NCI-H2227 (cell line): ENCODE data around the gene CD160.
"Not testable (repeated sequence)": the region's sequence is repeated elsewhere in the genome, so short reads cannot be mapped to it uniquely, and the experiment has no call there.

Experiments used
- DNase-seq: peaks from one replicate; lab custom pipeline; 2025; ENCODE audit not compliant: unreplicated experiment; lab: John Stamatoyannopoulos, UW

CD160 gene, protein sequence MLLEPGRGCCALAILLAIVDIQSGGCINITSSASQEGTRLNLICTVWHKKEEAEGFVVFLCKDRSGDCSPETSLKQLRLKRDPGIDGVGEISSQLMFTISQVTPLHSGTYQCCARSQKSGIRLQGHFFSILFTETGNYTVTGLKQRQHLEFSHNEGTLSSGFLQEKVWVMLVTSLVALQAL

DNA sequence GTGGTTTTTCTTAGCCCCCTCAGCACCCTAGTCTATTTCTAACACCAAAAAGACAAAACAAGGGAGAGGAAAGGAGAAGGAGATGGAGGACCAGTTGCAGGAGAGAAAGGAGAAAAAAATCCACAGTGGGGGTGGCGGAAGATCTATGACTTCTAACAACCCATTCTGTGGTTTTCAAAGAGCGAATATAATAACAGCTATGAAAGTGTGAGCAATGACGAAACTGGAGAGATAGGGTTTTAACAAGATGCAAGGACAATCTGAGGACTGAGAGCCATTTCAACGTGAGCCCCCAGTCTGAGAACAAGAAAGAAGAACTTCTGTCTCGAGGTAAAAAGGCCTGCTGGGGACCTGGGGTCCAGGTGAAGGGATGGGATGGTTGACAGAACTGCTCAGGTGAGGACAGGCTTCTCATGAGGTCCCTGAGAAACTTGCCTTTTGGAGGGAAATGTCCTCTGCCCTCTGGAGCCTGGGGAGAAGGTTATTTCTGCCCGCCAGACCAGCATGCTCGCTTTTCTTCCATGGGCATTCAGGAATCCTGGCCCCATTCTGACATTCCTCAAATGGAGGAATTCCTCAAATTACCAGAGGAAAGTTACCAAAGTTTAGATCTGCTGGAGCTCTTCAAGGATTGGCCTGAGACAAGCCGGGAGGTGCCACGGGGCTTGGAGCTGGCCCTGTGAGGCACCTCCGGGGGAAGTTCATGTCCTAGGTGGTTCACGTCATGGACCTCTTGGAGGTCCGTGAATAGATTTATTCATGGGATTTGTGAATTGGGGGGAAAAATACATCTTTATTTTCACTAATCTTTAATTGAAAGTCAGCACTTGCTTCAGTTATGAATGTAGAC is at the start of gene CD160:
CD160 (plus strand) TSS at position 270 of the 850 bp plus-strand sequence. CDS start 8,829 bp downstream, outside the sequence.
- DNase-seq = no peak

DNA sequence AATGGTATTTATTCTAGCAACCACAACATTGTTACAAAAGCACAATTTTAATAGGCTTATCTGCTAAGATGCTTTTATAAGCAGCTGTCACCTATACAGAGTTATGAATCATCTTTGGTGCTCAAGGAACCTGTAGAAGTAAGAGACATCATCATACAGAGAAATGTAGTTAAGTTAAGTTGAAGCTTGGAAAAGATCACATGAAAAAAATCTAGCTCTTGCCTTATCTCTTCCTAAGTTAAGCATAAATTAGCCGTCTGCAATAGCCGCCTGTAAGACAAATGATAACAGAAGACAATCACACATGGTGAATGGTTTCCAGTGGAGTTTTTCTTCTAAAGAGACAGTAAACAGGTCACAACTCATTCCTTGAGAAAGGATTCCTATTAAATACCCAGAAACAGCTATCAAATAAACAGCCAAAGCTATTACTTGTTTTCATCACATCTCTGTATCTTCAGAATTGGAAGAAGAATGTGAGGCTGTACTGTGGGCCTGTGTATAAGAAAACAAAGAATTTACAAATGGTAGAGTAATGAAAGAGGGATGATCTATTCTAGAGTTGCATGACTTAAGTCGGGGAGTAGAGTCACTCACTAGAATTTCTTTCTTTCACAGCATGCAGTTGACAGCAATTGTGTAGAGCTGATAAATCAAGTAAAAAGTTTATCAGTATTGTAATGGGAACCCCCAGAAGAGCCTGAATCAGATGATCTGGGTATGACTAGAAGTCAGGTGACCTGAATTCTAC is 48.1 kb upstream of the CD160 start:
- DNase-seq = not testable (repeated sequence)

DNA sequence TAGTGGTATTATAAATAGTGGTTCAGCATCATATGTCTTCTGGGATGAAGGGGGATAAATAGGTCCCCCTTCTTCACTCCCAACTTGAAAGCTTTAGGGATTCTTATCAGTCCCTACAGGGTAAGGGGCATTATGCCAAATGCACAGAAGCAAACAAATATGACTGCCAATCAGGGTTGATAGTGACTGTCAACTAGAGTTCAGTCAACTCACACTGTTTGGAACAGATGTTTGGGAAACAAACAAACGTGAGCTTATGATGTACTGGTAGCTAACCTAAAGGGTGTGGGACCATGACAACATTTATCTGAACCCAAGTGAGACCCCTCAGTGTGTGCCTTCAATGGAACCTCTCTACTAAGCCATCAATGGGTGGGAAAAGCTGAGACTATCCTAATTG is 46.1 kb upstream of the CD160 start:
- not testable (repeated sequence) for DNase-seq

DNA sequence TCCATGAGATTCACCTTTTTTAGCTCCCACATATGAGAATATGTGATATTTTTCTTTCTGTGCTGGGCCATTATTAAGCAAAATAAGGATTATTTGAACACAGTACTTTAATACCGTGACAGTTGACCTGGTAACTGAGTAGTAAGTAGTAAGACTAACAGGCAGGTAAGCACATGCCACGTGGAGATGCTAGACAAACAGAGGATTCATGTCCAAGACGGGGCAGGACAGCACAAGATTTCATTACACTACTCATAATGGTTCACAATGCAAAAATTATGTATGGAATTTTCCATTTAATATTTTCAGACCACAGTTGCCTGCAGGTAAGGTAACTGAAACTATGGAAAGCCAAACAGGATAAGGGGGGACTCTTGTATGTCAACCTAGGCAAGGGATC is 34.4 kb upstream of the CD160 start:
- DNase-seq = not testable (repeated sequence)

DNA sequence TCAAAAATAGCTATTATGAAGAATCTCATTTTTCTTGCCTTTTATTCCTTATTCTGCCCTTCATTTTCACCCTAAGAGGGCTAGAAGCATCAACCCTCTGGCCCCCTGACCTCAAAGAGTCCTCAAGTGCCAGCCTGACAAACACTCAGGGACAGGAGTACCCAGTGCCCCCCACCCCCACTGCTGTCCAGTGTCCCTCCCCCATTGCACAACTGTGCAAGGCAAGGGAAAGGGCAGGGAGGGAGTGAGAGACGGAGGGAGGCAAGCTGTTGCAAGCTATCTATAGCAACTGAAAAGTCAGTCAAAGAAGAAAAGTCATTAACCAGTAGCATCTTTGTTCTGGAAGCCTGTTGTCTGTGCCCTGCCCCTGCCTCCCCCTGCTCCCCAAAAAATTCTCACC is 33.2 kb upstream of the CD160 start:
- not testable (repeated sequence) for DNase-seq

DNA sequence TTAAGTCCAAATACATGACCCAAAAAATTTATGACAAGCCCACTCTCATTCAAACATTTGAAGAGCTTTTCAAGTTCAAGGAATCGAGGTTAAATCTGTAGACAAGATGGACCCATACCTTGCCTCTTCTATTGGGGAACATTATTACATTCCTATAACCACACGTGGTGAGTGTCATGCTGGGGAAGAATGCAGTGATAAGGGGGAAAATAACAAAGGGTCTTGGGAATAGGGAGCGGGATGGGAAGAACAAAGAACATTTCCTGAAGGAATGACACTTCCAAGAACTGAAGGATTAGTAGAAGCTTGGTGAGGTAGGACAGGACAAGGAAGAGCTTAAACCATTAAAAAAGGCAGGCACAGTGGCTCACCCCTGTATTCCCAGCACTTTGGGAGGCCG is 31.0 kb upstream of the CD160 start:
- DNase-seq = no peak

DNA sequence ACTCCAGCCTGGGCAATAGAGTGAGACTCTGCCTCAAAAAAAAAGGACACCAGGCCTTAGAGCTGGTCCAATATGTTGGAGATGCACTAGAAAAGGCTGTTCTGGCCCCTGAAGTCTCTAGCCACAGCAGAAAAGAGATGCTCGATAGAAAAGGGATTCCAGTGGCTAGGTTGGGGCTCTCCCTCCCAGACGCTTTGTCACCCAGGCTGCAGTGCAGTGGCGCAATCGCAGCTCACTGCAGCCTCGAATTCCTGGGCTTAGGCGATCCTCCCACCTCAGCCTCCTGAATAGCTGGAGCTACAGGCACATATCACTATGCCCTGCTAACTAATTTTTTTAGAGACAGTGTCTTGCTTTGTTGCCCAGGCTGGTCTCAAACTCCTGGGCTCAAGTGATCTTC is 30.4 kb upstream of the CD160 start:
- no peak for DNase-seq

DNA sequence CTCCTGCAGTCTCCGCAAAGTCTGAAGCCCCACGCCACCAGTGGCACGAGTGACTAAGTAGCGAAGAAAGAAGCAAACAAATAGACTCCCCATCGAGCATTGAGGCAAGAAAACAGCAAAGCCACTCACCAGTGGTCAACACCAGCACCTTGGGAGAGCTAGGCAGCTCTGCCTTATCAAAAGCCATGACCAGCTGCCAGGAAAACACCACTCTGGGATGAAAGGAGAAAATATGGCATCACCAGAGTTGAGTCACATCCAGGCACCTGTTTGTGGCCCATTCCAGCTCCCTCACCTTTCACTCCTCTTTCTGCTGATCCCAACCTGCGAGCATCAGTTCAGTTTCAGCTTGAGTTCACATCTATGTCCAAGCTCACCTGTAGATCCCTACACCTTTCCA is 29.4 kb upstream of the CD160 start:
- DNase-seq = no peak

DNA sequence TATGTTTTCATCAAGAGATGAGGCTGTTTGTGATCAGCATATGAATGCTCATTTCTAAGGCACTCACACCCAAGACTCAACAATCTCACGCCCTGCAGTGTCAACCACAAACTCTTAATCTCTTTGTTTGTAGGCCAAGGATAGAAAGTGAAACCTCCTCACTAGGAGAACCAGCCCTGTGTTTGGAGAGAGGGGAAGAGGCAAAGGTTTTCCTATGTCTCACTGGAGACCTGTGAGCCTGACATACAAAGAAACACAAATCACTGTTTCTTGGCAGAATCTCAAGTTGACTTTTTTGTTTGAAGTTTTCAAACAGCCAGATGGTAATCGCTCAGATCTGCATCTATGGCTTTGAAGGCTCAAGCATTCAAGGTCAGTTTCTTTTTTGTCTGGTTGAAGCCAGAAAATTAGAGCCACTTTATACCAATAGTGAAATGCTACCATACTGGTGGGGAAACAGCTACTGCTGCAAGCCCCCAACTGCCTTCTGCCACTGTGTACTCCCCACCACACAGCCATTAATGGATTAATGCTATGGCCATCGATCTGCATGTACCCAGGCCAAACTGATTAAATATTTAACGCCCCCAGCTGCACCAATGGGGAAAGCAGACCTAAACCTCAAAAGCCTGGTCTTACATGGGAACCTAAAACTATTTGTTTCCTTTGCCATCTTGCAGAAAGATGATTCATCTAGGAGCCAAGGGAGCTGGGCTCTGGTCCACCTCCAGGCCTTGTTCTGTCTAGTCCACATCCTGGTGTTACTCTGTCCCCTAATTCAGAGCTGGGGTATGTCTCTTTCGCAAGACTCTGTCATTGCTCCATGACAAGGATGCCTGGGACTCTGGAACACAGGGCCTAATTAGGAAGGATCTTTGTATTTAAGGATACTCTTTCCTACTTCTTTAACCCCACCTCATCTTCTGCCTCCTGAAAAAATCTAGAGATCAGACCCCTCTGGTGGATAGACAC is 28.4 kb upstream of the CD160 start:
- DNase-seq = no peak

DNA sequence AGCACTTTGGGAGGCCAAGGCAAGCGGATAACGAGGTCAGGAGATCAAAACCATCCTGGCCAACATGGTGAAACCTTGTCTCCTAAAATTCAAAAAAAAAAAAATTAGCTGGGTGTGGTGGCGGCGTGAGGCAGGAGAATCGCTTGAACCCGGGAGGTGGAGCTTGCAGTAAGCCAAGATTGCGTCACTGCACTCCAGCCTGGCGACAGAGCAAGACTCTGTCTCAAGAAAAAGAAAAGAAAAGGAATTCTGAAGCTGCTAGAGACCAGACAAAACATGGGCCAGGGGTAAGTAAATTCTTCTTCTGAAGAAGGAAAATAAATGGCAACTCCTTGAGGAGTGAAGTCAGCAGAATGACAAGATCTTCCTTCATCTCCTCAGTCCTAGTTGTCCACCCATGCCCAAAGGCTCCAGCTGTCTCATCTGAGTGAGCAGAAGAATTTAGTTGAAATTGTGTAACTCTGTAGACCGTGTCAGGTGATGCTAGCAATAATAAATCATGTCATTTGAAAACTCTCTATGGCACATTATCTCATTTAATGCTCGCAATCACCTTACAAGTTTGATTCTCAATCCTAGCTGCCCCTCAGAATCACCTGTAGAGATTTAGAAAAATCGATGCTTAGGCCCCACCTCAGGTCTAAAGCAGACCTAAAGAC is 26.4 kb upstream of the CD160 start:
- no peak for DNase-seq

DNA sequence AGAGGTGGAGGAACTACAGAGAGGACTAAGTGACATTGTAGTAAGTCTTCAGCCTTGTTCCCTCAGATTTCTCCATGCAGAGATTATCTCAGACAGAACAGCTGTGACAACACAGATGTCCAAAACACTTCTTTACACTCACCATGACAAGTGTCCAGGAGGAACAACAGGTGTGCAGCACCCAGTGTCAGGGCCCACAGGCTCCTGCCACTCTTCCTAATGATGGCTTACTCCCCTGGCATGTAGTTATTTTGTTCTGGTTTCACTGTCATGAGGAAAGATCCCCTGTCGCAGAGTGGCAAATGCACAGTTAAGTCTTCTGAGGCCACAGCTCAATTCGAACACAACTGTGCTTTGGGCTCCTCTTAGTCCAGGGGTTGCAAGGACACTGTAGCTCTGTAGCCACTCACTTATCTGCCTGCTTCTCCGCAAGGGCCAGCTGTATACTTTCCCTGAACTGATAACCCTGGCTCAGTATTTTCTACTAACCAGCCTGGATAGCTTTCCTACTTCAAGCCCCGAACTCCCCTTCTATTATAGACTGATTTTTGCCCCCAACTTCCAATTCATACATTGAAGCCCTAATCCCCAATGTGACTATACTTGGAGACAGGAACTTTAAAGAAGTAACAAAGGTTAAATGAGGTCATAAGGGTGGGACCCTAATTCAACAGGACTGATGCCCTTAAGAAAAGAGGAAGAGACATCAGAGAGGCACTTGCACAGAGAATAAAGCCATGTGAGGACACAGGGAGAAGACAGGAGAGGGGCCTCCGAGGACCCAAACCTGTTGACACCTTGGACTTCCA is 23.3 kb upstream of the CD160 start:
- no peak for DNase-seq

DNA sequence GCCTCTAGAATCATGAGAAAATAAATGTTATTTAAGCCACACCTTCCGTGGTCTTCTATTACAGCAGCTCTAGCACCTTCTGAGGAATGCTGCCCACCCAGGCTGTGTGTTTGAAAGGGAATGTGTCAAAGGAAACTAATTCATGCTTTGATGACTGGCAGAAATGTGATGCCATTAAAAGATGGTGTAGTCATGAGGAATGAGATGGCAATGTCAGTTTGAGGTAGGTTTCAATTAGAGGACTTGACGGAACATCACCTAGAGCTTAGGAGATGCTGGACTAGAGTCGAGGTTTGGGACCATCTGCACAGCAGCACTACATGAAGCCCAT is 22.7 kb upstream of the CD160 start:
- no peak for DNase-seq

DNA sequence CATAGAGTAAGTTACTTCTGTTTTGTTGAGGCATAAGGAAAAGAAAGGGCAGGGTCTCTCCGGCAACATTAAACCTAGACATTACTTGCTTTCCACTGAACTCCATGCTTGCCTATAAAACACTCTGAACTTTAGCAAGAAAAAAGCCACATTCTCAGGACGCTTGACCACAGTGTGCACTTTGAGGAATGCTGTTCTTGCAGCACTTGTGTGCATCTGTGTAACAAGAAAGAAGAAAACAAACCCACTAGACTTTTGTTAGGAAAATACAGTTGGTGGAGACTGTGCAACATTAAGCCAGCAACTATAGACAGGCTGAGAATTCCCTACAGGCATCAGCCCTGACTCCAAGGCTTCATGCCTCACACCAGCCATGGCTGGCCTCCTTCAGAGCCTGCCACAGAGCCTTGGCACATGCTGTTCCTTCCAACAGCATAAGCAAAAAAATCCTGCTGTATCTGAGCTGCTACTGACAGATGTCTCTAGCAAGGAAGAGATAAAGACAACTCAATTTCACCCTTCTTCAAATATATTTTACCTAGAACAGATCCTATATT is 17.9 kb upstream of the CD160 start:
- DNase-seq = no peak

DNA sequence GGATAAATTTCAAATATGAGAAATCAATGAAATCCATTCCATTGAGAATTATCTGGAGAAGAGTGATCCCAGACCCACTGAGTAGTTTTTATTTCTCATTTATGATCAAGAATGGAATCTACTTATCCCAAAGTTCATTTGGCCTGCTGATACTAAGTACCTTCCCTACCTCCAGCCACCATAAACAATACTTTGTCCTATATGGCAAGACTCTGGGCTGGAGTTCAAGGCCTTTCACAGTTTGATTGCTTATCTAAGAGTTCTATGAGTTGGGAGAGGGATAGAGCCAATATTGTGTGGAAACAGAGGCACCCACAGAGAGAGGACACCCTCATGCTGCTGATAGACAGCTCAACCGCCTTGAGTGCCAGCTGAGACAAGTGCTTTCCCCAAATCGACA is 17.2 kb upstream of the CD160 start:
- DNase-seq = no peak

DNA sequence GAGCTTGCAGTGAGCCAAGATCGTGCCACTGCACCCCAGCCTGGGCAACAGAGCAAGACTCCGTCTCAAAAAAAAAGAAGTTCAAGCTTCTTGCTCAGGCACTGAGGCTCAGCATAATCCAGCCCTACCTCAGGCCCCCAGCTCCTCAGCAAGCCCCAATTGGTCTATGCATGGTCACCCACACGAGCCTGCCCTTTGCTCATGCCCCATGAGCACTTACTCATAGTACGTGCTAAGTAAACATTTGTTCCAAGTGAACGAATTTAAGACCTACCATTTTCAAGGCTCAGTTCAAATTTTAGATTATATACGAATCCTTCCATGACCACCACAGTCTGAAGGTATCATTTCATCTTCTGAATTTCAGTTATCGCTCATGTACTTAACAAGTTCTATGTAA is 16.5 kb upstream of the CD160 start:
- no peak for DNase-seq

DNA sequence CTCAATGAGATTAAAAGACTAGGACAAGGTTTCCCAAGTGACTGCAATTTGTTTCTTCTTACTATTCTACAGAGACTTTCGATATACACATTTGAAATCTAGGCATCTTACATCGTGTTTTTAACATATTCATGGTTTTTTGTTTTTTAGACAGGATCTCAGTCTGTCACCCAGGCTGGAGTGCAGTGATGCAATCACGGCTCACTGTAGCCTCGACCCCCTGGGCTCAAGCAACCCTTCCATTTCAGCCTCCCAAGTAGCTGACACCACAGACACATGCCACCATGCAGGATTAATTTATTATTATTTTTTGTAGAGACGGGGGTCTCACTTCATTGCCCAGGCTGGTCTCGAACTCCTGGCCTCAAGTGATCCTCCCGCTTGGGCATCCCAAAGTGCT is 13.7 kb upstream of the CD160 start:
- DNase-seq = no peak

DNA sequence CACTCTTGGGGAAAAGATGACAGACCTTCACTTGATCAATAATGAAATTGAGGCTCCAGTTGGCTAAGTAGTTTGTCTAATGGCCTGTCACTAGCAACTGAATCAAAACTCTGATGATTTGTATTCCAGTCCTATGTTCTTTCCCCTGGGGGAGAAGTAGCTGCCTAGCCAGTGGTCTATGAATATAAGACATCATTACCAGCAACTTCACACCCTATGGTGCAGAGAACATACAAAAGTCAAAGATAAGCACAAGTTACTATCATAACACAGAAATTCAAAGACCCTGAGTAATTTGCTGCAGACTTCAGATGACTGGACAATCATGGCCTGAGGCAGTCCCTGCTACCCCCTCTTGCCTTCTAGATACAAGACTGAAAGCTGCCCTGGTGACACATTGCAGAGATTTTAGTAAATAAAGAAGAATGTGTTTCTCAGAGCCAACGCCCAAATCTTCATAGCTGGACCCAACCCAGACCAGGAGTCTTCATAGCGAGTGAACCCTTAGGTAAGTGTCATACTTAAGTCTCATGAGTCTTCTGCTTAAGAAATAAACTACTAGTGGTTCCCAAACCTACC is 13.1 kb upstream of the CD160 start:
- no peak for DNase-seq

DNA sequence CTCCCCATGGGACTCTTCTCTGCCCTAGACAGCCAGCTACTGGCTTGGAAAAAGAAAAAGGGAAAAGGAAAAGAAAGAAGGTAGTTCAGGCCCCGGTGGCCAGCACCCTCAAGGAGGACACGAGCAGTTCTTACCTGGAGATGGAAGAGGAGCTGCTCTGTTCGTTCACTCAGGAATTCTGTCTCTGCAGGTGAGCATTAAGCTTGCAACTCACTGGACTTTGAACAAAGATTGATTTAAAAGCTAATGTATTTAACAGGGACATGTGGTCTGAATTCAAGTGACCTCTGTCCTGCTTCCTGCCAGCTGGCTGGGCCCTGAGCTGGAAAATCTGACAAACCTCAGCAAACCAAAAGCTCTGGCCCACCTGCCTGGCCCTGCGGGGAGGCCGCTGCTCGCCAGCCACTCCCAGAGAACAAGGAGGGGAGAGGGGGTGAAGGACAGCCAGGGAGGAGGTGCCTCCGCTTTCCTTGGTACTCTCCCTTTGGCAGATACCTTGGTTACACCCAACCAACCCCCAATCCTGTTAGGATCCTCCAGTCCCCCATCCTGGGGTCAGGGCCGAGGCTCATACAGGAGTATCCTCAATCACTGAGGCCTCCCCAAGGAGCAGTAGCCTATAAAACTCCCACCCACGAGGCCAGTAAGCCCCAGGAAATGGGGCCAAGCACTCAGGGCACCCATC is 12.0 kb upstream of the CD160 start, which contains the start of gene PDZK1:
PDZK1 (minus strand) TSS at position 186 of the 685 bp plus-strand sequence. CDS start 19,347 bp downstream, outside the sequence.
- no peak for DNase-seq
